ENCODE measurements around the gene ARID1A. TPM values are rescaled to one million over a fixed set of nuclear protein-coding genes. Genes with fewer than 3 reads are reported as not detected.

The ARID1A gene
- total RNA-seq, 1 donor from 2014 or later: 20.1 TPM

DNA sequence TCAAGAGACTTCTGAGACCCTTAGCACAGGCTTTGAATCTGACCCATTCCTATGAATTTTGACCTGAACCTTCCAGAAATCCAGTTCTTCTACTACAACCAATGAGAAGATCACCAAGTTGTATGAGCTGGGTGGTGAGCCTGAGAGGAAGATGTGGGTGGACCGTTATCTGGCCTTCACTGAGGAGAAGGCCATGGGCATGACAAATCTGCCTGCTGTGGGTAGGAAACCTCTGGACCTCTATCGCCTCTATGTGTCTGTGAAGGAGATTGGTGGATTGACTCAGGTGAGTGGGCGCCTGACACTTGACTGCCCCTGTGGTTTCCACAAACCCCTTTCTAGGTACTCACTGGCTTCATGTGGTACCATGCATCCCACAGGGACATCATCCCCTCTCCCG lies 71.9 kb downstream of the ARID1A start:
- no peak for DNase-seq

DNA sequence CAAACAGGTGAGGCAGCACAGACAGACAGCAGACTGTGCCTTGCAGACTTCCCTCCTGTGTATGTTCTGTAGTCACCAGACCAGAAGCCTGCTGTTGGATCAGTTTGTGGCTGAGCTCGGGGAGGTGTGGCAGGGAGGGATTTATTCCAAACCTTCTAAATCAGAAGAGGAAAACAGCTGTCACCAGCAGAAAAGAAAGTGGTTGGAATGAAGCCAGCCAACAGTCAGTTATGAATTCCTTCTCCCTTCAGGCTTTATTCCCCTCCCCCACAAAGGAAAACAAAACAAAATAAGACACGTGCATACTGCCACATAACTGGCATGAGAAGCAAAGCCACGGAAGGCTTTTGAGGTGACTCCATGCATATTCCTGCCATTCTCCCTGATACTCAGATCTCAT lies 72.9 kb downstream of the ARID1A start:
- no peak for DNase-seq

DNA sequence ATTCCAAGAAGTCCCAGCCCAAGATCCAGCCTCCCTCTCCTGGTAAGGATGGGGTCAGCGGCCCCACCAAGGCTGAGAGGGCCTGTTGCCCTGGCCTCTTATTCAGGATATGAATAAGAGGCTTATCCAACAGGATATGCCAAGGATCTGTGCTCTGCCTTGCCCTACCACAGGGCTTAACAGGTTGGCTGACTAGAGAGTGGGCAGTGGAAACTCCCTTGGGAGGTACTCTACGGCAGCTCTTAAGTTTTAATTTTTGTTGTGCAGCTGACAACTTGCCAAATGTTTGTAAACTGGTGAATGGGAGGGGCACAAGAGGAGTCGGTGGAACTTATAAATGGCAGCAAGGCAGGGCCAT lies 75.4 kb downstream of the ARID1A start:
- no peak for DNase-seq

DNA sequence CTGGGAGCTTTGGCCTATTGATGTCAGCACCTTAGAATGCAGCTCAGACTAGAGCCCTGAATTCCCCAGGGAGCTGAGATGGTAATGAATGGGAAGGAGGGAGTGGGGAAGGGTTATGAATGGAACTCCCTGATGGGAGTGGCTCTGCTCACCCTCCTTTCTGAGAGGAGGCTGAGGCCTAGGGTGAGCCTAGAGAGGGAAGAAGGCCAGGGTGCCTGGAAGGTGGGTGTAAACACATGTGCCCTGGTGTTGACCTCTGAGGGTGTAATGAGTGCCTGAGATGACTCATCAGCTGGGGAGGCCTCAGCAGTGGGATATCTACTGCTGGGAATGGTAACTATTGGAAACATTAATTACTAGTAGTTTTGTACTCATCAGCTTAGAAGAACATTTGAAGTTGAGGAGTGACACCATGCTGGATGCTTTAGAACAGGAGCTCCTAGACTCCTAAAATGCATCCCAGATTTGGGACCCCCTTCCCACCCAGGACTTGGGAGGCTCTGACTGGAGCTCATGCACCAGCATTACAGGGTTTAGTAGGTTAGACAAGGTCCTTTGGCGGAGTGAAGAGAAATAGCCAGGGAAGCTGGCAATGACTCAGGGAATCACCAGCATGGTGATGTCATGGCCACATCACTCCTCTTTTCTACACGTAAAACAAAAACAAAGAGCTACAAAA lies 76.0 kb downstream of the ARID1A start:
- no peak for DNase-seq

DNA sequence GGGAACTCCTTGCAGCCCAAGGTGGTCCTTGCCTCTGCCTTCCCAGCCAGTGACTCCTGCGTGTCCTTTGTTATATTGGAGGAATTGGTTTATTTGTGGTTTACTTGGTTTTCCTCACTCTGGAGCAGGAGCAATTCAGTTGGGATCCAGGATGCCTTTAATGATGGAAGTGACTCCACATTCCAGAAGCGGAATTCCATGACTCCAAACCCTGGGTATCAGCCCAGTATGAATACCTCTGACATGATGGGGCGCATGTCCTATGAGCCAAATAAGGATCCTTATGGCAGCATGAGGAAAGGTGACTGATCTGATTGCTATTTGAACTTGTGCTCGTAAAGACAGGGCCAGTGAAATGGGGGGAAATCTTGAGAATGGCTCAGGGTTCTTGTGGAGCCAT lies 76.9 kb downstream of the ARID1A start:
- no peak for DNase-seq

DNA sequence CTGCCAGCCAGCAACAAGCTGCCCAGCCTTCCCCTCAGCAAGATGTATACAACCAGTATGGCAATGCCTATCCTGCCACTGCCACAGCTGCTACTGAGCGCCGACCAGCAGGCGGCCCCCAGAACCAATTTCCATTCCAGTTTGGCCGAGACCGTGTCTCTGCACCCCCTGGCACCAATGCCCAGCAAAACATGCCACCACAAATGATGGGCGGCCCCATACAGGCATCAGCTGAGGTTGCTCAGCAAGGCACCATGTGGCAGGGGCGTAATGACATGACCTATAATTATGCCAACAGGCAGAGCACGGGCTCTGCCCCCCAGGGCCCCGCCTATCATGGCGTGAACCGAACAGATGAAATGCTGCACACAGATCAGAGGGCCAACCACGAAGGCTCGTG lies 78.6 kb downstream of the ARID1A start:
- DNase-seq: no peak

DNA sequence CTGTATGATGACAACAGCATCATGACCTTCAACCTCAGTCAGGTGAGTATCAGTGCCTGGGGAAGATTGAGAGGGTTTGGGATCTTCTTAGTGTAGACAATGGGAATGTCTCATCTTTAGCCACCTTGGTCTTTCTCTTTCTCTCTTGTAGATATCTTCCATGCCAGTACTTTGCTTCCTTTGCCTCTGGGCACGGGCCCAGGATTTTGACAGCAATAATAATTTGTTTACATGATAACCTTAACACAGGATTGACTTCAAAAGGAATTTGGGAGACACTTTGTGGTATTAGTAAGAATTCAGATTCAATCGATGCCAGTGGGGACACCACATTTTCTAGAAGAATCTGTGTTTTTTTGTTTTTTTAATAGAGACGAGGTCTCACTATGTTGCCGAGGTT lies 79.9 kb downstream of the ARID1A start:
- no peak for DNase-seq

DNA sequence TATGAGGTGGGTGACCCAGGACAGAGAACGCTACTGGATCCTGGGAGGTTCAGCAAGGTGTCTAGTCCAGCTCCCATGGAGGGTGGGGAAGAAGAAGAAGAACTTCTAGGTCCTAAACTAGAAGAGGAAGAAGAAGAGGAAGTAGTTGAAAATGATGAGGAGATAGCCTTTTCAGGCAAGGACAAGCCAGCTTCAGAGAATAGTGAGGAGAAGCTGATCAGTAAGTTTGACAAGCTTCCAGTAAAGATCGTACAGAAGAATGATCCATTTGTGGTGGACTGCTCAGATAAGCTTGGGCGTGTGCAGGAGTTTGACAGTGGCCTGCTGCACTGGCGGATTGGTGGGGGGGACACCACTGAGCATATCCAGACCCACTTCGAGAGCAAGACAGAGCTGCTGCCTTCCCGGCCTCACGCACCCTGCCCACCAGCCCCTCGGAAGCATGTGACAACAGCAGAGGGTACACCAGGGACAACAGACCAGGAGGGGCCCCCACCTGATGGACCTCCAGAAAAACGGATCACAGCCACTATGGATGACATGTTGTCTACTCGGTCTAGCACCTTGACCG lies 83.4 kb downstream of the ARID1A start:
- no peak for DNase-seq

DNA sequence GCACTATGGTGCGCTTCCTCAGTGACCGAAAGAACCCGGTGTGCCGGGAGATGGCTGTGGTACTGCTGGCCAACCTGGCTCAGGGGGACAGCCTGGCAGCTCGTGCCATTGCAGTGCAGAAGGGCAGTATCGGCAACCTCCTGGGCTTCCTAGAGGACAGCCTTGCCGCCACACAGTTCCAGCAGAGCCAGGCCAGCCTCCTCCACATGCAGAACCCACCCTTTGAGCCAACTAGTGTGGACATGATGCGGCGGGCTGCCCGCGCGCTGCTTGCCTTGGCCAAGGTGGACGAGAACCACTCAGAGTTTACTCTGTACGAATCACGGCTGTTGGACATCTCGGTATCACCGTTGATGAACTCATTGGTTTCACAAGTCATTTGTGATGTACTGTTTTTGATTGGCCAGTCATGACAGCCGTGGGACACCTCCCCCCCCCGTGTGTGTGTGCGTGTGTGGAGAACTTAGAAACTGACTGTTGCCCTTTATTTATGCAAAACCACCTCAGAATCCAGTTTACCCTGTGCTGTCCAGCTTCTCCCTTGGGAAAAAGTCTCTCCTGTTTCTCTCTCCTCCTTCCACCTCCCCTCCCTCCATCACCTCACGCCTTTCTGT lies 84.6 kb downstream of the ARID1A start:
- no peak for DNase-seq

DNA sequence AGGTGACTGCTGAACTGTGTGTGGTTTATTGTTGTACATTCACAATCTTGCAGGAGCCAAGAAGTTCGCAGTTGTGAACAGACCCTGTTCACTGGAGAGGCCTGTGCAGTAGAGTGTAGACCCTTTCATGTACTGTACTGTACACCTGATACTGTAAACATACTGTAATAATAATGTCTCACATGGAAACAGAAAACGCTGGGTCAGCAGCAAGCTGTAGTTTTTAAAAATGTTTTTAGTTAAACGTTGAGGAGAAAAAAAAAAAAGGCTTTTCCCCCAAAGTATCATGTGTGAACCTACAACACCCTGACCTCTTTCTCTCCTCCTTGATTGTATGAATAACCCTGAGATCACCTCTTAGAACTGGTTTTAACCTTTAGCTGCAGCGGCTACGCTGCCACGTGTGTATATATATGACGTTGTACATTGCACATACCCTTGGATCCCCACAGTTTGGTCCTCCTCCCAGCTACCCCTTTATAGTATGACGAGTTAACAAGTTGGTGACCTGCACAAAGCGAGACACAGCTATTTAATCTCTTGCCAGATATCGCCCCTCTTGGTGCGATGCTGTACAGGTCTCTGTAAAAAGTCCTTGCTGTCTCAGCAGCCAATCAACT lies 85.5 kb downstream of the ARID1A start:
- DNase-seq: no peak

DNA sequence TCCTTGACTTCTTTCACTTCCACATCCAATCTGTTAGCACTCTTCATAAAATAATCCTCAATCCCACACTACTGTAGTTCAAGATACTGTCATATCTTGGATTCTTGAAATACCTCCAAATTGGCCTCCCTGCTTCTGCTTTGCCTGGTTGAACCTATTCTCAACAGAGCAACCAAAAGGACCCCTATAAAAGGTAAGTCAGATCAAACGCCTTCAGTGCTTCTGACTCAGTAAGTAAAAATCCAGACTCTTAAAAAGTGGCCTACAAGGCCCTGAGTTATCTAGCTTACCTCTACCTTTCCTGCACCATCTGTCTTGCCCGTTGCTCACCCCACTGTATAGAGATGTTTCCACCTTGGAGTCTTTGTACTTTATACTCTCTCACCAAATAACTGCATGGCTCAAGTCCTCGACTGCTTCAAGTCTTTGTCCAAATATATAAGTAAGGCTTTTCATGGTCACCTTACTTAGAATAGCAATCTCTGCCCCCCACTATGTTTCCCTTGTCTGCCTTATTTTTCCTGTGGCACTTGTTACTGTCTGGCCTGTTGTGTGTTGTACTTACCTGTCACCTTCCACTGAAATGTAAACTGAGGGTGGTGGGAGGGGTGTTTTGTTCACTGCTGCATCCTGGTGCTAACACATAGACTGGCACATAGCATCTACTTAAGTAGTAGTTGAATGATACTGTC lies 86.9 kb downstream of the ARID1A start:
- no peak for DNase-seq

DNA sequence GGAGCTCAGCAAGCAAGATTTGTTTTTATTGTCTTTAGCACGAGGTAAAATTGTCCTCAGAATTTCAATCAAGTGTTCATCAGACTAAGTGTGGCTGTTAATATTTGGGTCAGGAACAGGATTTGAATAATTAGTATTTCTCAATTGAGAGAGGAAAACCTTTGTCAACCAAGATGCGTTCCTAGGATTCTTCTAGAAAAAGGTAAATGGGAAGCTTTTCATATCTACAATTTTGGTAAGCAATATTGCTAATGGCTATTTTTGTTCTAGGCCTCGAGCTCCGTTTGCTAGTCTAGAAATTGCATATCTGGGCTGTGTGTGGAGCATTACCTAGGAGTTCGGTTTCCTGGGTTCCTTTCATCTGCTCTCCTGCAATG lies 87.8 kb downstream of the ARID1A start:
- no peak for DNase-seq

DNA sequence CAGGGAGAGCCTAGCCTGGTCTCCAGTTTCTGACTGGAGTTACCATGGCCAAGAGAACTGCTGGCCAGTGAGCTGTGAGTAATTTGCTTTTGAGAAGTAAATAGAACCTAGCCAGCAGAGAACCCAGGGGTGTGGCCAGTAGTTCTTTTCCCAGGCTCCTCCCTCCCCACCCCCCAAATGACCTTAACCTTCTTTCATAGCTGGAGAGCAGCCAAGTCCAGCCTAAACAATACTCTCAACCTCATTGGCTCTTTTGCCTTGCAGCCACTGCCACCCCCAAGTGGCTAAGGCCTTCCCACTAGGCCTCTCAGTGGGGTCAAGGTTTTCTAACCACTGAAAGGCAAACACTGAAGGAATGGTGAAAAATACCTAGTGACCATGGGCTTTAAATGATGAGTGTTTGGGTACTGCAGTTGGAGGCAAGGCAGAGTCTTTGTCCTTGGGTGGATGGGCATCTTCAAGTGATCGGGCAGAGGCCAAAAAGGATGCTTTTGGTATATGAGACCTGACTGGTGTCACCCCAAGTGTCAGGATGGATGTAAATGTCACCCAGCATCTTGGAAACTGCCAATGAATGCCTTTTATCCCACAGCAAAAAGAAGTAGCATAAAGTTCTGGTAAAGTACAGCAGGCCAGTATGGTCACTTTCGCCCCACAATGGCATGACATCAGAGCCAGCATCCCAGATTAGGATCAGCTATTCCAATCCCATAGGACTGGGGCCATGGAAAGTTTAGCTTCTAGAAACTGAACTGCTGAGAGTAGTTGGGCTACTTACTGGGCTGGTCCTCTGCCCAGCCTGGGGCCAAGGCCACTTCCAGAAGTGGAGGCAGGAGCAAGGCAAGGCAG lies 88.4 kb downstream of the ARID1A start:
- DNase-seq: peak; percentile 23

DNA sequence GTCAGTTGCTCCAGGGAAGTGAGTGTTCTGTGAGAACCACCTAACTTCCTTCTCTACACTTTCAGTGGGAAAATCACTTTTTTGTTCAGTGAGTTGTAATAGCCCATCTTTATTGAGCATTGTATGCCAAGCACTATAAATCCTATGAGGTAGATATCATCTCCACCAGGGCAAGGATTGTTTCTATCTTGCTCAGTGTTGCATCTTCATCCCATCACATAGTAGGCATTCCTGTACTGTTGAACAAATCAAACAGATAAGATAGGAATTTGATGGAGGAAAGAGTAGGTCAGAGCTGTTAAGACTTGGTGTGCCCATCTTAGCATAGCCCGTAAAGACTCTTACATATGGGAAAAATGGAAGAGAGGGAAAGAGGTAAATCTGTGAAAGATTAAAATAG lies 89.1 kb downstream of the ARID1A start:
- DNase-seq: no peak

DNA sequence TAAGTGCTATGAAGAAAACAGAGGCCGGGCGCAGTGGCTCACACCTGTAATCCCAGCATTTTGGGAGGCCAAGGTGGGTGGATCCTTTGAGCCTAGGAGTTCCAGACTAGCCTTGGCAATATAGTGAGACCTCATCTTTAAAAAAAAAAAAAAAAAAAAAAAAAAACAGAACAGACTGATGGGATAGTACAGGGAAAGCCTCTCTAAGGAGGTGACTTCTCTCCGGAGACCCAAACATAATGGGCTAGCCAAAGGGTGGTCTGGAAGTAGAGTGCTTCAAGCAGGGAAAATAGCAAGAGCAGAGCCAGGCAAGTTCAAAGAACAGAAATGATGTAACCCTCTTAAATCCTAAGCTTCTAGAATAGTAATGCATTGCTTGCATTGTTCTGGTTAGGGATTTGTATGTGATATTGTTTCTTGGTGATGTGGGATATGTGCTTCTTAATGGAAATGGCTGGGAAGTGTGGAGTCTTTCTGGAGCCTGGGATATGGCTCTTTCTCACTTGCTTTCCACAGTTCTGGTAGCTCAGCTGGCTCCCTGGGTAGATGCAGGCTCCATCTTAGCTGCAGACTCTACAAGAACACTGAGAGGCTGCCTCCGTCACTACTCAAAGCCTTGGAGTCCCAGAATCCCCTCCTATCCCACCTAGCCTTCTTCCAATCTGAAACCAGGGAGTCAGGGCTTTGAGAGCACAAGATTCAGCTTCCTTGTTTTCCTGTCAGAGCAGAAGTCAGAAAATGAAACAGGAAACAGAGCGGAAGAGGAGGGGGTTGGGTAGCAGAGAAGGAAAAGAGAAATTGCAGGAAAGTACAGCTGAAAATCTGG lies 90.0 kb downstream of the ARID1A start:
- DNase-seq: no peak

DNA sequence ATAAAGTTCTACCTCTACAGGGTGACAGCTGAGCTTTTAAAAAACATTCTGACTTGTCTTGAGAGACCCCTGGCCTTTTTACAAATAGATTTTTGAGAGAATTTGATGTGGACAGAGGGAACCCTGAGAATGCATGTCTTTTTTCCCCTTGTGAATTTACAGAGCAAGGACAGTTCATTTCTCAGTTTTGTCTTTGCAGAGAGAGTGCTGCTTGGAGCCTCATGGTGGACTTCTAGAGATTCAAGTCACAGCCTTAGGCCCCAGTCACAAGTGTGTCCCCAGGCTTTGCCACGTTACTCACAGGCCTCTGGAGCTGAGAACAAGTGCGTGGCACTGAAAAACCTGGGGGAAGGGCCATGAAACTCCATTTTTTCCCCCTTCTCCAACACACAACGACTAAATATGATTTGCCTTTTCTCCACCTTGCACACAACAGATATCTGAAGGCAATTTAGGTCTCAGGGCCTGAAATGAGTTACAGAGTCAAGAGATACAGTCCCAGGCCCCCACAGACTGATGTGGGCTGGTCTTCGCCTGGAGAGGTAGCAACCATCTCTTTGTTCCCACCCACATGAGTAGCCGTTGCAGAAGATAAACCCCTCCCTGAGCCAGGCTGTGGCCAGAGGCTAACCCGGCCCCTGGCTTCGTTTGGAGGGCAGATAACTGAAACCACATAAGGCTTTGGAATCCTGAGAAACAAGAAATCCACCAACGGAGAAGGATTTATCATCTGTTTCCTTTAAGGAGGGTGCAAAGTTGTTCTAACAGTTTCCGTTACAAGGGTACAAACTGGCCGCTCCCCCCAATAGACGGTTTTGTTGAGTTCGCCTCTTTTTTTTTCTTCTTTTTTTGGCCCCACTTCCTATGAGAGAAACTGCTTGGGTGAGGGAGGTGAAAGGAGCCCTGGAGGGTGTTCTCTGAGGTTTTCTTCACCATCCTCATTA lies 90.9 kb downstream of the ARID1A start:
- DNase-seq: peak; percentile 9

DNA sequence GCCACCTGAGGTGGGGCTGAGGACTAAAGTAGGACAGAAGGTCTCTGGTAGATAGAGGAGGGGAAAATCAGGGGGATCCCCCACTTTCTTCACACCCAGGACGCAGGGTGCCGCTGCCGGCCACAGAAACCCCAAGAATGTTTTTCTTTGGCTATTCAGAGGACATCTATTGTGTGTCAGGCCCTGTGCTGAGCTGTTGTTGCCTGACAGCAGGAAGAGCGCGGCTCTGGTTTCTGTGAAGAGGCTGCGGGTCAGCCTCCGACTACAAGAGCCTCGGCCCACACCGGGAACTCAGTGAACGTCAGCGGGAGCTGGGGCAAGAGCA lies 91.5 kb downstream of the ARID1A start:
- DNase-seq: peak; percentile 53

DNA sequence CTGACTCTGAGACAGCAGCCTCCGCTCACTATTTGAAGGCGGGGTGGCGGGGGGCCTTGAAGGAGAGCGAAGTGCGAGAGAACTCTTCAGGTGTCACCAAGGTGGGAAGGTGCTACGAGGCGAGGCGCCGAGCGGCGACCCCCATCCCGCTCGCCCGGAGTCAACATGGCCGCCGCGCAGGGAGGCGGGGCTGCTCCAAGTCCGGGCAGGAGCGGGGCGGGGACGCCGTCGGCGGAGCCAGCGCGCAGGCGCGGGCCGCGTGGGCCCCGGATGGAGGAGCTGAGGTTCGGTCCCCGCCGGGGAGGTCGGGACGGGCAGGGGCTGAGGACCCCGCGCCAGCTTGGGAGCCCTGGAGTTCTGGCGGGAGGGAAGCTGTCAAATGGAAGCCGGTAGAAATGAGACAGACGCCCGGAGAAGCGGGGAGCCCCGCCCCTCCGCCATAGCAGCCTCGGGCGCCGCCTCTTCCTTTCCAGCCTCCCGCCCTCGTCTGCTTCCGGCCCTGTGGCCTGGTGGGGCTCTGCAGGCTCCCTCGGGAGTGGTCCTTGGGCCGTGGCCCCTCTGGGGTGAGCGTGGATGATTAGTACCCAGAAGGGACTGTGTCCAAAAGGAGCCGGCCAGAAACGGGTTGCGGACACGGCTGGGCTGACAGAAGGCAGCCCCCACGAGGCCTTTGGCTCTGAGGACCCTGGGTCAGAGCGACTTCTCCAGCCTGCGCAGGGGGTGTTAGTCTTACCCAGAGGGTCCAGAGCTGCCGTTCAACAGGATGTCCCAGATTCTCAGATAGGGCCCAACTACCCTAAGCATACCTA lies 92.1 kb downstream of the ARID1A start, which contains the start of gene PIGV:
TSS of gene PIGV (plus strand) at position 245 of the 809 bp plus-strand sequence. CDS start 2,866 bp downstream, outside the sequence.
- peak; percentile 83 for DNase-seq

DNA sequence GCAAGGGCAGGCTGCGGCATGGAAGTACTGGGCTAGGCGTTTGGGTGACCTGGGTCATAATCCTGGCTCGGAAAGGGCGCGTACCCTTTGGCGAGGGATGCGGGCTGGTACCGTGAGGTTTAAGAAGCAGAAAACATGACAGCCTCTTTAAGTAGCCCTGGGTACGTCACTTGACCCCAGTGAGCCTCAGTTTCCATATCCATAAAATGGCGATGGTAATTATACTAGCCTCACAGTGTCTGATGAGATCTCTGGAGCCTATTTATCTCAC lies 92.6 kb downstream of the ARID1A start:
- DNase-seq: no peak

Measured in occipital lobe (tissue), 2 donors.